Mammary epithelial cell (primary cell): ENCODE measurements around the gene RGL1.

Source experiments
- CTCF ChIP-seq, 2 donors: IDR thresholded peaks in 1 of 2; conservative IDR thresholded peaks in 1 of 2; 2 replicates each; pipeline ENCODE4 v1.5.1; 2011 to 2012; ENCODE audit warnings: inconsistent platforms in 2 of 2, low read length in 2 of 2, mild to moderate bottlenecking in 2 of 2, control low read depth in 1 of 2, low read depth in 1 of 2; ENCODE audit not compliant: insufficient read depth in 1 of 2; ENCODE audit errors: extremely low read depth in 1 of 2
- EZH2 ChIP-seq: IDR thresholded peaks from 2 replicates; pipeline ENCODE4 v1.6.1; 2012; ENCODE audit warnings: low read length, inconsistent platforms, borderline replicate concordance

GRCh38 chr1:183910845-183911244, 105.9 kb downstream of the RGL1 start:
- TF ChIP-seq CTCF (conservative IDR thresholded peaks at IDR 0.05 in 1 of 2, IDR thresholded peaks at IDR 0.05 in 1 of 2; ENCODE audit: extremely low read depth in 1 of 2, insufficient read depth in 1 of 2, low read depth in 1 of 2, low read length in 2 of 2) (no peak), EZH2 (no peak)
